GM23248 (cell line): ENCODE measurements around the gene PRPF40B.

Source experiments
- EZH2 ChIP-seq: fragments of 200-600 bp; sonication (generic); IDR thresholded peaks from 2 replicates; pipeline ENCODE4 v1.6.1; 2018; ENCODE audit warnings: antibody characterized with exemption, mild to moderate bottlenecking; ENCODE audit not compliant: insufficient read depth, poor library complexity, severe bottlenecking
- EZH2phosphoT487 ChIP-seq: fragments of 200-600 bp; sonication (generic); IDR thresholded peaks from 2 replicates; pipeline ENCODE4 v1.6.1; 2018; ENCODE audit warnings: antibody characterized with exemption, moderate library complexity, mild to moderate bottlenecking, low read depth; ENCODE audit not compliant: insufficient read depth

GRCh38 chr12:49683599-49684309 is 60.4 kb downstream of the PRPF40B start:
- TF ChIP-seq EZH2, result no peak
- no peak for TF ChIP-seq EZH2phosphoT487
